ENCODE results near the gene MSS51. TPM values are rescaled to one million over a fixed set of nuclear protein-coding genes. Genes with fewer than 3 reads are reported as not detected.

The MSS51 gene
- 2.2 and 2.4 TPM in 2 replicates for total RNA-seq

DNA sequence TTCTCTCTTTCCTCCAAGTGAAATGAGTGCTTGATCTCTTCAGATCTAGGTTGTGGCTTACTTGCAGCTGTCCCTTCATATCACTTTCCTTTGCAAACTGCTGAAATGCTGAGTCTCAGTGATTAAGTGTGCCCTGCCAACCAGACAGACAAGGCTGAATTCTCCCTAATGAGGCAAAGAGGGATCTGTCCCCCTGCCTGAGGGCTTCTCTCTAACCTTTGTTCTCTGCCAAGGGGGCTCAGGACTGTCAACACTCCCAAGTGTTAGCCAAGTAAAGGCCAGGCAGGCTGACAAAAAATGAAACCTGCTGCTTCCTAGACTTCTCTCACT, at the start of gene MSS51:
MSS51 (minus strand) TSS at position 24 of the 330 bp plus-strand sequence. CDS start 5,277 bp downstream, outside the sequence.
- Histone ChIP-seq H4K20me1 (ENCODE audit: insufficient read depth, low read length) (no peaks in the 10 kb centered on the region), H3K4me1 (ENCODE audit: insufficient read depth, low read length) (peaks cover under 1% of the 10 kb centered on the region), H3K4me3 (ENCODE audit: insufficient read depth, low read length) (no peak within 1 kb of the TSS), H3K4me2 (ENCODE audit: insufficient read depth, low read length) (no peak within 1 kb of the TSS), H2AFZ (ENCODE audit: low read length) (no peak within 1 kb of the TSS), H3K9me3 (ENCODE audit: low read depth, low read length) (no peaks in the 10 kb centered on the region), H3K27me3 (ENCODE audit: insufficient read depth, low read length) (no peaks in the 10 kb centered on the region), H3K36me3 (ENCODE audit: insufficient read depth, low read length) (peaks cover 47% of the 10 kb centered on the region), H3K79me2 (ENCODE audit: insufficient read depth, low read length) (no peaks in the 10 kb centered on the region), H3K27ac (ENCODE audit: low read depth, low read length) (no peak within 1 kb of the TSS)
- DNase-seq (ENCODE audit: insufficient read length, low spot score, missing footprints): no peak
- TF ChIP-seq, protein P1, sequence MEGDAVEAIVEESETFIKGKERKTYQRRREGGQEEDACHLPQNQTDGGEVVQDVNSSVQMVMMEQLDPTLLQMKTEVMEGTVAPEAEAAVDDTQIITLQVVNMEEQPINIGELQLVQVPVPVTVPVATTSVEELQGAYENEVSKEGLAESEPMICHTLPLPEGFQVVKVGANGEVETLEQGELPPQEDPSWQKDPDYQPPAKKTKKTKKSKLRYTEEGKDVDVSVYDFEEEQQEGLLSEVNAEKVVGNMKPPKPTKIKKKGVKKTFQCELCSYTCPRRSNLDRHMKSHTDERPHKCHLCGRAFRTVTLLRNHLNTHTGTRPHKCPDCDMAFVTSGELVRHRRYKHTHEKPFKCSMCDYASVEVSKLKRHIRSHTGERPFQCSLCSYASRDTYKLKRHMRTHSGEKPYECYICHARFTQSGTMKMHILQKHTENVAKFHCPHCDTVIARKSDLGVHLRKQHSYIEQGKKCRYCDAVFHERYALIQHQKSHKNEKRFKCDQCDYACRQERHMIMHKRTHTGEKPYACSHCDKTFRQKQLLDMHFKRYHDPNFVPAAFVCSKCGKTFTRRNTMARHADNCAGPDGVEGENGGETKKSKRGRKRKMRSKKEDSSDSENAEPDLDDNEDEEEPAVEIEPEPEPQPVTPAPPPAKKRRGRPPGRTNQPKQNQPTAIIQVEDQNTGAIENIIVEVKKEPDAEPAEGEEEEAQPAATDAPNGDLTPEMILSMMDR (IDR thresholded peaks at IDR 0.05; ENCODE audit: extremely low read depth, low read depth, low read length): no peak

DNA sequence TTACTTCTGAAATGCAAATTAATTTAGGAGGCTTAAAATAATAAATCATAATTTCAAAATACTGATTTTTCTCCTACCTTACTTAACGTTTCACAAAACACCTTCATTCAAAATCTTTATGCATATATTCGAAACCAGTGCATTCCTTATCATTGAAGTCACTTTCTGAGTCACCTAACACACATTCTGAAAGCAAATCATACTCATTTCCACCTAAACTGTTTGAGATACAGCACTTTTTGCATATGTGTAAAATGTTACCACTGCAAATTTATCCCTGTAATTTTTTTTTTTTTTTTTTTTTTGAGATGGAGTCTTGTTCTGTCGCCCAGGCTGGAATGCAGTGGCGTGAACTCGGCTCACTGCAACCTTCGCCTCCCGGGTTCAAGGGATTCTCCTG, 46.8 kb upstream of the MSS51 start:
- TF ChIP-seq, protein P1 (IDR thresholded peaks at IDR 0.05; ENCODE audit: extremely low read depth, low read depth, low read length): no peak
- H3K79me2 ChIP-seq (ENCODE audit: insufficient read depth, low read length): peaks cover 40% of the 10 kb centered on the region
- H3K4me3 ChIP-seq (ENCODE audit: insufficient read depth, low read length): no peak overlapping the region
- H3K4me2 ChIP-seq (ENCODE audit: insufficient read depth, low read length): no peak overlapping the region
- no peak overlapping the region for H2AFZ ChIP-seq (ENCODE audit: low read length)
- H3K27me3 ChIP-seq (ENCODE audit: insufficient read depth, low read length): no peaks in the 10 kb centered on the region
- H3K36me3 ChIP-seq (ENCODE audit: insufficient read depth, low read length): peaks cover 49% of the 10 kb centered on the region
- no peaks in the 10 kb centered on the region for H3K9me3 ChIP-seq (ENCODE audit: low read depth, low read length)
- H3K4me1 ChIP-seq (ENCODE audit: insufficient read depth, low read length): peaks cover 7% of the 10 kb centered on the region
- peaks cover 2% of the 10 kb centered on the region for H4K20me1 ChIP-seq (ENCODE audit: insufficient read depth, low read length)
- H3K27ac ChIP-seq (ENCODE audit: low read depth, low read length): peak overlapping the region; percentile 47
- DNase-seq (ENCODE audit: insufficient read length, low spot score, missing footprints): no peak

DNA sequence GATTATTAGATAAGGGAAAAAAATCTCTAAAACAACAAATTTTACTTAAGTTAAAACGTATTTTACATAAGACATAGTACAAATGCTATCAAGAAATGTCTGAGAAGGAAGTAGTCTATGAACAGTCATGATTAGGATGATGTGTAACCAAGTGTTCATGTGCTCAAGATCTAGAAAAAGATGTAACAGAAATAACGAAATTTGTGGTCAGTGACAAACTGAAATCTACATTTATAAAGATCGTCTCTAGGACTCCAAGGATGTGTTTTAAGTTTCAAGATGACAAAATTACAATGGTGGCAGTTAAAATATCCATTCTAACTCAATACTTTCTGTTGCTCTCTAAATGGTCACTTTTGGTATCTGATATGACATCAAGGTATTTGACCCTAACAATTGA, 45.3 kb upstream of the MSS51 start:
- no peak for DNase-seq (ENCODE audit: insufficient read length, low spot score, missing footprints)
- TF ChIP-seq, protein P1 (IDR thresholded peaks at IDR 0.05; ENCODE audit: extremely low read depth, low read depth, low read length): no peak
- Histone ChIP-seq H3K4me2 (ENCODE audit: insufficient read depth, low read length) (no peak overlapping the region), H4K20me1 (ENCODE audit: insufficient read depth, low read length) (peaks cover 2% of the 10 kb centered on the region), H3K79me2 (ENCODE audit: insufficient read depth, low read length) (peaks cover 26% of the 10 kb centered on the region), H3K27ac (ENCODE audit: low read depth, low read length) (no peak overlapping the region), H3K4me3 (ENCODE audit: insufficient read depth, low read length) (no peak overlapping the region), H3K27me3 (ENCODE audit: insufficient read depth, low read length) (no peaks in the 10 kb centered on the region), H3K4me1 (ENCODE audit: insufficient read depth, low read length) (peaks cover 7% of the 10 kb centered on the region), H3K36me3 (ENCODE audit: insufficient read depth, low read length) (peaks cover 55% of the 10 kb centered on the region), H2AFZ (ENCODE audit: low read length) (no peak overlapping the region), H3K9me3 (ENCODE audit: low read depth, low read length) (no peaks in the 10 kb centered on the region)

DNA sequence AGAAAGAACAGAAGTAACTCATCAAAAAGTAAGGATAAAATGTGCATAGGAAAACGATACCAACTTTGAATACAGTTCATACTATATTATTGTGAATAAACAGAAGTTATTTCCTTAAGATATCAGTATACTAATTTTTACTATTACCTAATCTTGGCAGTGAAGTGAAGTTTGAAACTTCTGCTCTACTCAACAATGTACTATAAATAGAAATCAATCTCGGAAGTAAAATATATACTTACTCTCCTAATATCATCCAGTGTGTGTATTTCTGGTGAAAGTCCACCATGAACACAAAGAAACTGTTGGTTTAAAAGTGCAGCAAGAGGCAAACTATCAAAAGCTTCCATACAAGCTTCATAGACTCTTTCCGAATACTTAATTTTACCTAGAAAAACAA, 37.9 kb upstream of the MSS51 start:
- H3K4me2 ChIP-seq (ENCODE audit: insufficient read depth, low read length): no peak overlapping the region
- no peak overlapping the region for H3K4me3 ChIP-seq (ENCODE audit: insufficient read depth, low read length)
- no peaks in the 10 kb centered on the region for H3K27me3 ChIP-seq (ENCODE audit: insufficient read depth, low read length)
- DNase-seq (ENCODE audit: insufficient read length, low spot score, missing footprints): no peak
- TF ChIP-seq, protein P1 (IDR thresholded peaks at IDR 0.05; ENCODE audit: extremely low read depth, low read depth, low read length): no peak
- H4K20me1 ChIP-seq (ENCODE audit: insufficient read depth, low read length): no peaks in the 10 kb centered on the region
- H2AFZ ChIP-seq (ENCODE audit: low read length): no peak overlapping the region
- no peaks in the 10 kb centered on the region for H3K79me2 ChIP-seq (ENCODE audit: insufficient read depth, low read length)
- H3K9me3 ChIP-seq (ENCODE audit: low read depth, low read length): no peaks in the 10 kb centered on the region
- H3K27ac ChIP-seq (ENCODE audit: low read depth, low read length): no peak overlapping the region
- H3K36me3 ChIP-seq (ENCODE audit: insufficient read depth, low read length): peaks cover 62% of the 10 kb centered on the region
- H3K4me1 ChIP-seq (ENCODE audit: insufficient read depth, low read length): no peaks in the 10 kb centered on the region

Data from osteoblast (primary cell).